ENCODE results near the gene KCNF1.

KCNF1 gene

GRCh38 chr2:10920764-10921388 lies 9.1 kb downstream of the KCNF1 start:
- no peaks in the 10 kb centered on the region for H3K79me2 ChIP-seq (ENCODE audit: low read length)

GRCh38 chr2:10921525-10921924 lies 9.8 kb downstream of the KCNF1 start:
- Histone ChIP-seq H4K20me1 (ENCODE audit: insufficient read depth, low read length) (no peaks in the 10 kb centered on the region), H3K36me3 (replicated peaks; ENCODE audit: insufficient read depth, low read length) (no peaks in the 10 kb centered on the region), H3K9me3 (replicated peaks; ENCODE audit: insufficient read depth, low read length) (no peaks in the 10 kb centered on the region), H3K4me3 (ENCODE audit: low read length) (no peak overlapping the region), H3K4me2 (ENCODE audit: low read depth, low read length) (no peak overlapping the region), H3K79me2 (ENCODE audit: low read length) (no peaks in the 10 kb centered on the region), H3K27ac (ENCODE audit: low read length) (no peak overlapping the region), H3F3A (ENCODE audit: insufficient read depth, low read length) (no peaks in the 10 kb centered on the region), H3K9ac (ENCODE audit: low read length) (no peak overlapping the region), H3K4me1 (ENCODE audit: low read length) (peaks cover 9% of the 10 kb centered on the region), H3K27me3 (replicated peaks; ENCODE audit: insufficient read depth, low read length) (no peaks in the 10 kb centered on the region), H3K9me2 (replicated peaks; ENCODE audit: insufficient read depth, low read length) (no peaks in the 10 kb centered on the region), H2AFZ (ENCODE audit: low read length) (no peak overlapping the region)
- DNase-seq: no peak
- TF ChIP-seq CTCF (IDR thresholded peaks at IDR 0.05; ENCODE audit: low read length): no peak

More at GRCh38 chr2:10920764-10921388, 9.1 kb downstream of the KCNF1 start:
- Histone ChIP-seq H3K9me3 (replicated peaks; ENCODE audit: insufficient read depth, low read length) (no peaks in the 10 kb centered on the region), H3F3A (ENCODE audit: insufficient read depth, low read length) (no peaks in the 10 kb centered on the region), H2AFZ (ENCODE audit: low read length) (no peak overlapping the region), H3K27me3 (replicated peaks; ENCODE audit: insufficient read depth, low read length) (no peaks in the 10 kb centered on the region), H3K27ac (ENCODE audit: low read length) (no peak overlapping the region), H3K36me3 (replicated peaks; ENCODE audit: insufficient read depth, low read length) (no peaks in the 10 kb centered on the region), H4K20me1 (ENCODE audit: insufficient read depth, low read length) (no peaks in the 10 kb centered on the region), H3K4me3 (ENCODE audit: low read length) (no peak overlapping the region), H3K9me2 (replicated peaks; ENCODE audit: insufficient read depth, low read length) (no peaks in the 10 kb centered on the region), H3K4me2 (ENCODE audit: low read depth, low read length) (no peak overlapping the region), H3K4me1 (ENCODE audit: low read length) (peaks cover 9% of the 10 kb centered on the region), H3K9ac (ENCODE audit: low read length) (no peak overlapping the region)
- DNase-seq: no peak
- no peak for TF ChIP-seq CTCF (IDR thresholded peaks at IDR 0.05; ENCODE audit: low read length)
- TF ChIP-seq EZH2 (optimal IDR thresholded peaks at IDR 0.05; ENCODE audit: low read depth, low read length): no peak

GRCh38 chr2:10922307-10923007 lies 10.7 kb downstream of the KCNF1 start:
- H3K9me3 ChIP-seq (replicated peaks; ENCODE audit: insufficient read depth, low read length): no peaks in the 10 kb centered on the region
- H3K79me2 ChIP-seq (ENCODE audit: low read length): no peaks in the 10 kb centered on the region
- no peak overlapping the region for H2AFZ ChIP-seq (ENCODE audit: low read length)
- no peak overlapping the region for H3K4me2 ChIP-seq (ENCODE audit: low read depth, low read length)
- H3F3A ChIP-seq (ENCODE audit: insufficient read depth, low read length): no peaks in the 10 kb centered on the region
- H3K27me3 ChIP-seq (replicated peaks; ENCODE audit: insufficient read depth, low read length): 0 out of 2 replicates have a peak, but pooled peaks cover 4% of the 10 kb centered on the region
- no peak overlapping the region for H3K9ac ChIP-seq (ENCODE audit: low read length)
- no peaks in the 10 kb centered on the region for H3K9me2 ChIP-seq (replicated peaks; ENCODE audit: insufficient read depth, low read length)
- peaks cover 9% of the 10 kb centered on the region for H3K4me1 ChIP-seq (ENCODE audit: low read length)
- H3K4me3 ChIP-seq (ENCODE audit: low read length): no peak overlapping the region
- H4K20me1 ChIP-seq (ENCODE audit: insufficient read depth, low read length): no peaks in the 10 kb centered on the region
- H3K27ac ChIP-seq (ENCODE audit: low read length): no peak overlapping the region
- TF ChIP-seq CTCF (IDR thresholded peaks at IDR 0.05; ENCODE audit: low read length) (no peak), EZH2phosphoT487 (IDR thresholded peaks at IDR 0.05; ENCODE audit: low read length) (no peak), EZH2 (optimal IDR thresholded peaks at IDR 0.05; ENCODE audit: low read depth, low read length) (no peak)
- no peak for DNase-seq
- H3K36me3 ChIP-seq (replicated peaks; ENCODE audit: insufficient read depth, low read length): no peaks in the 10 kb centered on the region
